ENCODE data around the gene LRMDA. TPM values are rescaled to one million over a fixed set of nuclear protein-coding genes. Genes with fewer than 3 reads are reported as not detected.

The LRMDA gene
- total and polyA plus RNA-seq, 2 of the 8 experiments (the other 6 are each of a cell fraction or from before 2014, with no cell fraction given): 0.86 to 2.8 TPM

GRCh38 chr10:76554478-76554877 is 1123.1 kb downstream of the LRMDA start (continued):
- TF ChIP-seq SIX5 (IDR thresholded peaks at IDR 0.05; ENCODE audit: low read depth, low read length): no peak
